HEK293 (cell line): ENCODE data around the gene EPO.

Experiments used
- BCL11A ChIP-seq: fragments of 450-650 bp; formaldehyde crosslinking; IDR thresholded peaks from 2 replicates; pipeline ENCODE4 v1.5.1; 2016; ENCODE audit warnings: low read depth, missing biosample characterization, missing genetic modification characterization
- EGR2 ChIP-seq: fragments of 450-650 bp; formaldehyde crosslinking; IDR thresholded peaks from 2 replicates; pipeline ENCODE4 v1.5.1; 2016; ENCODE audit warnings: low read depth, missing biosample characterization, missing genetic modification characterization
- GLI2 ChIP-seq: fragments of 450-650 bp; formaldehyde crosslinking; IDR thresholded peaks from 2 replicates; pipeline ENCODE4; 2017; ENCODE audit warnings: missing biosample characterization, missing genetic modification characterization, low read depth, borderline replicate concordance
- GLIS2 ChIP-seq: fragments of 450-650 bp; formaldehyde crosslinking; IDR thresholded peaks from 2 replicates; pipeline ENCODE4 v1.5.1; 2016; ENCODE audit warnings: missing biosample characterization, missing genetic modification characterization
- KLF8 ChIP-seq: fragments of 450-650 bp; formaldehyde crosslinking; IDR thresholded peaks from 2 replicates; pipeline ENCODE4 v1.5.1; 2016; ENCODE audit warnings: missing biosample characterization, missing genetic modification characterization
- SCRT2 ChIP-seq: fragments of 450-650 bp; formaldehyde crosslinking; IDR thresholded peaks from 2 replicates; pipeline ENCODE4 v1.5.1; 2016; ENCODE audit warnings: missing biosample characterization, missing genetic modification characterization
- ZBTB20 ChIP-seq: fragments of 450-650 bp; formaldehyde crosslinking; IDR thresholded peaks from 2 replicates; pipeline ENCODE4 v1.5.1; 2016; ENCODE audit warnings: missing biosample characterization, missing genetic modification characterization
- ZFHX2 ChIP-seq: fragments of 450-650 bp; formaldehyde crosslinking; conservative IDR thresholded peaks from 2 replicates; pipeline ENCODE4 v1.5.1; 2016; ENCODE audit warnings: missing biosample characterization, missing genetic modification characterization
- ZNF121 ChIP-seq: fragments of 450-650 bp; formaldehyde crosslinking; IDR thresholded peaks from 2 replicates; pipeline ENCODE4 v1.5.1; 2016; ENCODE audit warnings: missing biosample characterization, missing genetic modification characterization
- ZNF138 ChIP-seq: fragments of 450-650 bp; formaldehyde crosslinking; IDR thresholded peaks from 2 replicates; pipeline ENCODE4 v1.5.1; 2016; ENCODE audit warnings: missing biosample characterization, missing genetic modification characterization, borderline replicate concordance
- ZNF211 ChIP-seq: fragments of 450-650 bp; formaldehyde crosslinking; IDR thresholded peaks from 2 replicates; pipeline ENCODE4 v1.5.1; 2016; ENCODE audit warnings: low read depth, missing biosample characterization, missing genetic modification characterization
- ZNF366 ChIP-seq: fragments of 450-650 bp; formaldehyde crosslinking; conservative IDR thresholded peaks from 2 replicates; pipeline ENCODE4 v1.5.1; 2016; ENCODE audit warnings: missing biosample characterization, missing genetic modification characterization
- ZNF37A ChIP-seq: fragments of 450-650 bp; IDR thresholded peaks from 2 replicates; pipeline ENCODE4 v1.5.1; 2018; ENCODE audit warnings: missing biosample characterization, missing genetic modification characterization
- ZNF394 ChIP-seq: fragments of 450-650 bp; formaldehyde crosslinking; IDR thresholded peaks from 2 replicates; pipeline ENCODE4 v1.5.1; 2016; ENCODE audit warnings: missing biosample characterization, missing genetic modification characterization, mild to moderate bottlenecking, moderate library complexity, borderline replicate concordance
- ZNF549 ChIP-seq: fragments of 450-650 bp; IDR thresholded peaks from 2 replicates; pipeline ENCODE4 v1.5.1; 2018; ENCODE audit warnings: missing biosample characterization, missing genetic modification characterization, mild to moderate bottlenecking, inconsistent platforms, moderate library complexity
- ZNF585B ChIP-seq: fragments of 450-650 bp; formaldehyde crosslinking; IDR thresholded peaks from 2 replicates; pipeline ENCODE4 v1.5.1; 2016; ENCODE audit warnings: missing biosample characterization, missing genetic modification characterization
- ZNF626 ChIP-seq: fragments of 450-650 bp; sonication (Bioruptor Pico); formaldehyde crosslinking; IDR thresholded peaks from 2 replicates; pipeline ENCODE4 v1.5.1; 2018; ENCODE audit warnings: missing biosample characterization, missing genetic modification characterization, inconsistent platforms
- ZNF747 ChIP-seq: fragments of 450-650 bp; formaldehyde crosslinking; IDR thresholded peaks from 2 replicates; pipeline ENCODE4 v1.5.1; 2016; ENCODE audit warnings: missing biosample characterization, missing genetic modification characterization
- ZNF768 ChIP-seq: fragments of 450-650 bp; formaldehyde crosslinking; IDR thresholded peaks from 2 replicates; pipeline ENCODE4 v1.5.1; 2018; ENCODE audit warnings: missing biosample characterization, mild to moderate bottlenecking, missing genetic modification characterization
- TF ChIP-seq, protein P1 (sequence below): fragments of 450-650 bp; formaldehyde crosslinking; IDR thresholded peaks from 2 replicates; pipeline ENCODE4 v1.5.1; 2017; ENCODE audit warnings: missing biosample characterization, missing genetic modification characterization
- TF ChIP-seq, protein P2 (sequence below): fragments of 450-650 bp; IDR thresholded peaks from 2 replicates; pipeline ENCODE4 v1.5.1; 2018; ENCODE audit warnings: missing biosample characterization, mild to moderate bottlenecking, missing genetic modification characterization
- TF ChIP-seq, protein P3 (sequence below): fragments of 450-650 bp; formaldehyde crosslinking; conservative IDR thresholded peaks from 2 replicates; pipeline ENCODE4 v1.5.1; 2016; ENCODE audit warnings: low read depth, missing biosample characterization, missing genetic modification characterization
- TF ChIP-seq, protein P4 (sequence below): fragments of 450-650 bp; IDR thresholded peaks from 2 replicates; pipeline ENCODE4 v1.5.1; 2018; ENCODE audit warnings: missing biosample characterization, missing genetic modification characterization
- TF ChIP-seq, protein P5 (sequence below): sonication (generic); formaldehyde crosslinking; IDR thresholded peaks from 2 replicates; pipeline ENCODE4 v1.8.1; 2022; ENCODE audit warnings: mild to moderate bottlenecking, moderate library complexity, missing genetic modification reagents

The EPO gene

DNA sequence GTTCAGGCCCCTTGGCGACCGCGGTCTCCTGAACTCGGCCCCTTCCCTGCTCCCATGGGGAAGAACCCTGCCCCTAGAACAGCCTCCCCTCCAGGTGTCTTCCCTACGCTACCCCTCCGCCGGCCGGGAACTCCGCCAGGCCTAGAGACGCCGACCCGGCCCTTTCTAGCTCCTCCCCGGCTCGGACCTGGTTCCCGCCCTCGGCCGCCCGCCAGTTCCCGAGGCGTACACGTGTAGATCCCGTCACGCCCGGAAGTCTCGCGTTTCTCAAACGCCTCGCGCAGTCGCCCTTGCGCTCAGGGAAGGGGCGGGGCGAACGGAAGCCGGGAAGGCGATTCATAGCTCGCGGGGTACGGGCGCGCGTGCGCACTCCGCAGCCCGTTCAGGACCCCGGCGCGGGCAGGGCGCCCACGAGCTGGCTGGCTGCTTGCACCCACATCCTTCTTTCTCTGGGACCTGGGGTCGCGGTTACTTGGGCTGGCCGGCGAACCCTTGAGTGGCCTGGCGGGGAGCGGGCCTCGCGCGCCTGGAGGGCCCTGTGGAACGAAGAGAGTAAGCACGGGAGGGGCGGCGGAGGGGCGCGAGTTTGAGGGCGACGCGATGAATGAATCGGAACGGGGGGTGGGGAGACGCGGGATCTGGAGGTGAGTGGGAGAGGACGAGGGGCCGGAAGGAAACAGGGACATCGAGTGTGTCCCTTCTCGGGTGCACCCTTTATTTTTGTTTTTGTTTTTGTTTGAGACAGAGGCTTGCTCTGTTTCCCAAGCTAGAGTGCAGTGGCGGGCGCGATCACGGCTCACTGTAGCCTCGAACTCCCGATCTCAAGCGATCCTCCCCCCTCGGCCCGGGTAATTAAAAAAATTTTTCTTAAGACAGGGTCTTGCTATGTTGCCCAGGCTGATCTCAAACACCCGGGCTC, 14.3 kb upstream of the EPO start, which contains the start of gene POP7 (continued):
- TF ChIP-seq, protein P1, sequence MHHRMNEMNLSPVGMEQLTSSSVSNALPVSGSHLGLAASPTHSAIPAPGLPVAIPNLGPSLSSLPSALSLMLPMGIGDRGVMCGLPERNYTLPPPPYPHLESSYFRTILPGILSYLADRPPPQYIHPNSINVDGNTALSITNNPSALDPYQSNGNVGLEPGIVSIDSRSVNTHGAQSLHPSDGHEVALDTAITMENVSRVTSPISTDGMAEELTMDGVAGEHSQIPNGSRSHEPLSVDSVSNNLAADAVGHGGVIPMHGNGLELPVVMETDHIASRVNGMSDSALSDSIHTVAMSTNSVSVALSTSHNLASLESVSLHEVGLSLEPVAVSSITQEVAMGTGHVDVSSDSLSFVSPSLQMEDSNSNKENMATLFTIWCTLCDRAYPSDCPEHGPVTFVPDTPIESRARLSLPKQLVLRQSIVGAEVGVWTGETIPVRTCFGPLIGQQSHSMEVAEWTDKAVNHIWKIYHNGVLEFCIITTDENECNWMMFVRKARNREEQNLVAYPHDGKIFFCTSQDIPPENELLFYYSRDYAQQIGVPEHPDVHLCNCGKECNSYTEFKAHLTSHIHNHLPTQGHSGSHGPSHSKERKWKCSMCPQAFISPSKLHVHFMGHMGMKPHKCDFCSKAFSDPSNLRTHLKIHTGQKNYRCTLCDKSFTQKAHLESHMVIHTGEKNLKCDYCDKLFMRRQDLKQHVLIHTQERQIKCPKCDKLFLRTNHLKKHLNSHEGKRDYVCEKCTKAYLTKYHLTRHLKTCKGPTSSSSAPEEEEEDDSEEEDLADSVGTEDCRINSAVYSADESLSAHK (tag by site-specific recombination) = no peak
- TF ChIP-seq ZNF366 (tag by site-specific recombination) = no peak
- TF ChIP-seq, protein P2, sequence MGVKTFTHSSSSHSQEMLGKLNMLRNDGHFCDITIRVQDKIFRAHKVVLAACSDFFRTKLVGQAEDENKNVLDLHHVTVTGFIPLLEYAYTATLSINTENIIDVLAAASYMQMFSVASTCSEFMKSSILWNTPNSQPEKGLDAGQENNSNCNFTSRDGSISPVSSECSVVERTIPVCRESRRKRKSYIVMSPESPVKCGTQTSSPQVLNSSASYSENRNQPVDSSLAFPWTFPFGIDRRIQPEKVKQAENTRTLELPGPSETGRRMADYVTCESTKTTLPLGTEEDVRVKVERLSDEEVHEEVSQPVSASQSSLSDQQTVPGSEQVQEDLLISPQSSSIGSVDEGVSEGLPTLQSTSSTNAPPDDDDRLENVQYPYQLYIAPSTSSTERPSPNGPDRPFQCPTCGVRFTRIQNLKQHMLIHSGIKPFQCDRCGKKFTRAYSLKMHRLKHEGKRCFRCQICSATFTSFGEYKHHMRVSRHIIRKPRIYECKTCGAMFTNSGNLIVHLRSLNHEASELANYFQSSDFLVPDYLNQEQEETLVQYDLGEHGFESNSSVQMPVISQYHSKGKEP (tag by site-specific recombination) = no peak
- no peak for TF ChIP-seq ZNF768 (tag by site-specific recombination)
- no peak for TF ChIP-seq ZNF585B (tag by site-specific recombination)
- TF ChIP-seq ZNF138 (tag by site-specific recombination) = no peak
- peak; percentile 98 for TF ChIP-seq ZNF121 (tag by site-specific recombination)
- no peak for TF ChIP-seq ZNF549 (tag by site-specific recombination)
- TF ChIP-seq GLIS2 (tag by site-specific recombination) = peak; percentile 76
- TF ChIP-seq ZNF626 (tag by site-specific recombination) = no peak
- TF ChIP-seq ZNF747 (tag by site-specific recombination) = no peak
- TF ChIP-seq EGR2 (tag by site-specific recombination) = peak; percentile 86
- TF ChIP-seq ZNF394 = peak; percentile 100
- no peak for TF ChIP-seq SCRT2 (tag by site-specific recombination)
- TF ChIP-seq KLF8 (tag by site-specific recombination) = peak; percentile 70
- TF ChIP-seq ZBTB20 (tag by site-specific recombination) = peak; percentile 76; the same call in 1 of the 2 replicates
- no peak for TF ChIP-seq ZNF37A (tag by site-specific recombination)
- TF ChIP-seq, protein P3, sequence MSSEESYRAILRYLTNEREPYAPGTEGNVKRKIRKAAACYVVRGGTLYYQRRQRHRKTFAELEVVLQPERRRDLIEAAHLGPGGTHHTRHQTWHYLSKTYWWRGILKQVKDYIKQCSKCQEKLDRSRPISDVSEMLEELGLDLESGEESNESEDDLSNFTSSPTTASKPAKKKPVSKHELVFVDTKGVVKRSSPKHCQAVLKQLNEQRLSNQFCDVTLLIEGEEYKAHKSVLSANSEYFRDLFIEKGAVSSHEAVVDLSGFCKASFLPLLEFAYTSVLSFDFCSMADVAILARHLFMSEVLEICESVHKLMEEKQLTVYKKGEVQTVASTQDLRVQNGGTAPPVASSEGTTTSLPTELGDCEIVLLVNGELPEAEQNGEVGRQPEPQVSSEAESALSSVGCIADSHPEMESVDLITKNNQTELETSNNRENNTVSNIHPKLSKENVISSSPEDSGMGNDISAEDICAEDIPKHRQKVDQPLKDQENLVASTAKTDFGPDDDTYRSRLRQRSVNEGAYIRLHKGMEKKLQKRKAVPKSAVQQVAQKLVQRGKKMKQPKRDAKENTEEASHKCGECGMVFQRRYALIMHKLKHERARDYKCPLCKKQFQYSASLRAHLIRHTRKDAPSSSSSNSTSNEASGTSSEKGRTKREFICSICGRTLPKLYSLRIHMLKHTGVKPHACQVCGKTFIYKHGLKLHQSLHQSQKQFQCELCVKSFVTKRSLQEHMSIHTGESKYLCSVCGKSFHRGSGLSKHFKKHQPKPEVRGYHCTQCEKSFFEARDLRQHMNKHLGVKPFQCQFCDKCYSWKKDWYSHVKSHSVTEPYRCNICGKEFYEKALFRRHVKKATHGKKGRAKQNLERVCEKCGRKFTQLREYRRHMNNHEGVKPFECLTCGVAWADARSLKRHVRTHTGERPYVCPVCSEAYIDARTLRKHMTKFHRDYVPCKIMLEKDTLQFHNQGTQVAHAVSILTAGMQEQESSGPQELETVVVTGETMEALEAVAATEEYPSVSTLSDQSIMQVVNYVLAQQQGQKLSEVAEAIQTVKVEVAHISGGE = peak; percentile 13; the same call in 1 of the 2 replicates
- TF ChIP-seq ZFHX2 = peak; percentile 81
- TF ChIP-seq, protein P4, sequence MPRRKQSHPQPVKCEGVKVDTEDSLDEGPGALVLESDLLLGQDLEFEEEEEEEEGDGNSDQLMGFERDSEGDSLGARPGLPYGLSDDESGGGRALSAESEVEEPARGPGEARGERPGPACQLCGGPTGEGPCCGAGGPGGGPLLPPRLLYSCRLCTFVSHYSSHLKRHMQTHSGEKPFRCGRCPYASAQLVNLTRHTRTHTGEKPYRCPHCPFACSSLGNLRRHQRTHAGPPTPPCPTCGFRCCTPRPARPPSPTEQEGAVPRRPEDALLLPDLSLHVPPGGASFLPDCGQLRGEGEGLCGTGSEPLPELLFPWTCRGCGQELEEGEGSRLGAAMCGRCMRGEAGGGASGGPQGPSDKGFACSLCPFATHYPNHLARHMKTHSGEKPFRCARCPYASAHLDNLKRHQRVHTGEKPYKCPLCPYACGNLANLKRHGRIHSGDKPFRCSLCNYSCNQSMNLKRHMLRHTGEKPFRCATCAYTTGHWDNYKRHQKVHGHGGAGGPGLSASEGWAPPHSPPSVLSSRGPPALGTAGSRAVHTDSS = no peak
- TF ChIP-seq GLI2 (tag by site-specific recombination) = no peak
- no peak for TF ChIP-seq ZNF211 (tag by site-specific recombination)
- TF ChIP-seq, protein P5, sequence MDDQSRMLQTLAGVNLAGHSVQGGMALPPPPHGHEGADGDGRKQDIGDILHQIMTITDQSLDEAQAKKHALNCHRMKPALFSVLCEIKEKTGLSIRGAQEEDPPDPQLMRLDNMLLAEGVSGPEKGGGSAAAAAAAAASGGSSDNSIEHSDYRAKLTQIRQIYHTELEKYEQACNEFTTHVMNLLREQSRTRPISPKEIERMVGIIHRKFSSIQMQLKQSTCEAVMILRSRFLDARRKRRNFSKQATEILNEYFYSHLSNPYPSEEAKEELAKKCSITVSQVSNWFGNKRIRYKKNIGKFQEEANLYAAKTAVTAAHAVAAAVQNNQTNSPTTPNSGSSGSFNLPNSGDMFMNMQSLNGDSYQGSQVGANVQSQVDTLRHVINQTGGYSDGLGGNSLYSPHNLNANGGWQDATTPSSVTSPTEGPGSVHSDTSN (CRISPR knock-in tag) = peak; percentile 78
- no peak; the same call in 1 of the 2 replicates for TF ChIP-seq BCL11A (tag by site-specific recombination)
